NCI-H2227 (cell line): ENCODE data around the gene CAMK4.

Experiments used
- DNase-seq: peaks from one replicate; lab custom pipeline; 2025; ENCODE audit not compliant: unreplicated experiment; lab: John Stamatoyannopoulos, UW

CAMK4 gene

DNA sequence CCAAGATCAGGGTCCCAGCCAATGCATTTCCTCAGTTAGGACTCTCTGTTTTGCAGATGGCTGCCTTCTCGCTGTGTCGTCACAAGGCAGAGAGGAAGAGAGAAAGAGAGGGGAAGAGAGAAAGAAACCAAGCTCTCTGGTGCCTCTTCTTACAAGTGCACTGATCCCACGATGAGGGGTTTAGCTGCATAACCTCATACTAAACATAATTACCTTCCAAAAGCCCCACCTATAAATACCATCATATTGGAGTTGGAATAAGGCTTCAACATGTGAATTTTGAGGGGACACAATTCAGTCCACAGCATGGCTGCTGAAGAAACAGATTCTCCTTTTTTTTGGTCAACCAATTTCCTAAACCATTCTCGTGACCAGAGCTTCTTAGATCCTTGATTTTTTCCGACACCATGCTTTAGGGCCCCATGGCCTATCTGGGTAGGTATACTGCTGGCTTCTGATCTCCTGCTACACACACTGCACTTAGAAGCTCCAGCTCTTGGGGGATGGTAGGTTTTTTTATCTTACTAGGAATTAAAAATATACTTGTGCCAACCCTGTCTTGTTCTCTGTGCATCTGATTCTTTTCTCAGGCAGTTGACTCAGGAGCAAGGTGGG, 5.1 kb downstream of the CAMK4 start:
- no peak for DNase-seq

DNA sequence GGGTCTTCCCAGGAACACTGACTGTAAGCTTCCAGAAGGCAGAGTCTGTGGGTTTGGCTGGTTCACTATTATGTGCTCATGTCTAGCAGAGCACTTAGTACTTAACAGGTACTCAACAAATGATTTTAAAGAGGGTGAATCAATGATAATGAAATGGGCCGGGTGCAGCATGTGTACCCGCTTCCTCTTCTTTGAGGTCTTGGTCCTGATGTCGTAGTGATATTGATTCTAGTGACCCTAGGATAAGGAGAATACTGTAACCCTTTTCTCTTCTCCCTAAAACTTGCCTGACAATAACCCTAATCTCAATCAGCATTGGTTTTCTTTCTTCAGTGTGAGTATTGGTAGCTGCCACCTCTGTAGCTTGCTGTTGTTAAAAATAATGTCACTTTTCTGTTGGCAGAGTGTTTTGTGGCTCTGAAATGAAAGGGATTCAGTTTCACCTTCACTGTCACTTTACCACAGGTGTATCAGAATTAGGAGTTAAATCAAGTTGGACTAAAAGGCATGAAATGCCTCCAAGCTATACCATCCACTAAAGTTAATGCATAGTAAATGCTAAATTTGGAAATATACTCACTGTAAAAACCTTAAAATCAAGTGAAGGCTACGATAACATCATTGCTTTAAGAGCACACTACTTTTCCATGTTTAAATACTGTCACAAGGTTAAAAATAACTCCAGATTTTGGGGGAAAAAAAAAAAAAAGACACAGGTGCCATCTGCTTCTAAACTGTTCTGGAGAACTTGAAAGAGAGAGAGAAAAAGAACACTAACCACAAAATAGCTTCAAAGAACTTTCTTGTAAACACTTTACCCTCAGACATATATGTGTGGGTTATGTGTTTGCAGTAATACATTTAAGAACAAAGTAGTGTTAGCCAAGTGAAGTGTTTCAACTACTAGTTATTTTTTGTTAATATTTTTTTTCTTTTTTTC, 6.0 kb downstream of the CAMK4 start:
- DNase-seq = no peak

DNA sequence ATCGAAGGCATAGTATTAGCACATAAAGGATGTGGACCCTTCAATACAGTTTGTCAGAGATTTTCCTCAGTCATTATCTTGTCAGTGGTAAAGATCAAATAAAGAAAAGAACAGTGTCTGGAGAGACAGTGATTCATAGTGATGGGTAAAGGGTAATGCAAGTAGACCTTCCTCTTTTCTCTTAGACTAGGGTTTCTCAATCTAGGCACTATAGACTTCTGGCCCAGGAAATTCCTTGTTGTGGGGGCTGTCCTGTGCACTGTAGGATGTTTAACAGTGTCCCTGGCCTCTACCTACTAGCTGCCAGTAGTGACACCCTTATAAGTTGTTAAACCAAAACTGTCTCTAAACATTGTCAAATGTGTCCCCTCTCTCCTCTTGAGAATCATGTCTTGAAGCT, 6.9 kb downstream of the CAMK4 start:
- DNase-seq = no peak

DNA sequence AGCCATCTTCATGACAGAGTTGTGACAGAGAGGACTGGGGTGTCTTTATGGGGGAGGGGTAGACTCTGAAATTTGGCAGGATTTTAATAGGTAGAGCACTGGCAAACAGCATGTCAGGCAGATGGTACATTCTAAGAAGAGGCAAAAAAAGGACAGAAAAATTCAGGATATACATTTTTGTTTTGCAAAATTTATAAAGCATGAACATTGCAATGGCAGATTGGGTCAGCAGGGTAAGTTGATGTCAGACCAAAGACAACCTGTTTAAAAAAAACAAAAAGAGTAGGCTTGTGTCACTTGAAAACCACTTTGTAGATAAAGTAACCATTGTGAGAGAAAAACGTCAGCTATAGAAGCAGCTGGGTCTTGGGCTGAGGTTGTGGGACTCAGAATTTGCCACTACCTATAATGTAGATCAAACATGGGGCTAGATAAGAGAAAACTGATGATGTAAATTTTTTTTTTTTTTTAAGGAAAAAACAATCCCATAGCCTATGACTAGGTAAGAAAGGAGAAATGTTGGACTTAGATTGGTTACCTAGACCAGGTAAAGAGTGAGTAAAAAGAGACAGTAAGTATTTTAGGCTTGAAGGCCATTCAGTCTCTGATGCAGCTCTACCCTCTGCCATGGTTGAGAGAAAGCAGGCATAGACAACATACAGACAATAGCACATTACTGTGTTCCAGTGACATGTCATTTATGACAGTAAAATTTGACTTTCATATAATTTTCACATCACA, 8.3 kb downstream of the CAMK4 start:
- no peak for DNase-seq

DNA sequence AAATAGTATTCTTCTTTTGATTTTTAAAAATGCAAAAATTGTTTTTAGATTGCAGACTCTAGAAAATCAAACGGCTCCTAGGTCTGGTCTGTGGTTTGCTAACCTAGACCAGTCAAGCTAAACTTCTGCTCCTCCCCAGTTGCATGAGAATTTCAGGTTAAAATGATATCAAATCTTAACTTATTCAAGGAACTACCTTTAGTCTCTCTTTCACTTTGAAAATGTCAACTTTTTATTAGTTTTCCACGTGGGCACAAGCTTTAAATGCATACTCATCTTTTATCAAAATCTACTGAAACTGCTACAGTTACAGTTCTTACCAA, 8.8 kb downstream of the CAMK4 start:
- DNase-seq = no peak

DNA sequence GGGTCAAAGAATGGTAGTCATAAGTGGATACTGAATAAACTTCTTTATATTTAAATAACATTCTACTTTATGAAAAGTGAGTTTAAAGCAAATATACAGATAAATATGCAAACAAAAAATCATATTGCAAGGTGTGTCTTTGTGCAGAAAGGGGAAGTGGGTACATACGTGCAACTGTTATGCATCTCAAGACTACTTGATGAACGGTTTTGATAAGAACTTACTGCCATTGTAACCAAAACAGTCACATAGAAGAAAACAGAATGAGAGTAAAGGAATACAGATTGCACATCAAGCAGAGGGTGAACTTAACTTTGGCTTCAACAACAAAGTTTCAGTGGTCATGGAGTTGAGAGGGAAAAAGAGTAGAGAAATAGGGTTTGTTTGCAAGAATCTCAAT, 9.9 kb downstream of the CAMK4 start:
- DNase-seq = no peak

DNA sequence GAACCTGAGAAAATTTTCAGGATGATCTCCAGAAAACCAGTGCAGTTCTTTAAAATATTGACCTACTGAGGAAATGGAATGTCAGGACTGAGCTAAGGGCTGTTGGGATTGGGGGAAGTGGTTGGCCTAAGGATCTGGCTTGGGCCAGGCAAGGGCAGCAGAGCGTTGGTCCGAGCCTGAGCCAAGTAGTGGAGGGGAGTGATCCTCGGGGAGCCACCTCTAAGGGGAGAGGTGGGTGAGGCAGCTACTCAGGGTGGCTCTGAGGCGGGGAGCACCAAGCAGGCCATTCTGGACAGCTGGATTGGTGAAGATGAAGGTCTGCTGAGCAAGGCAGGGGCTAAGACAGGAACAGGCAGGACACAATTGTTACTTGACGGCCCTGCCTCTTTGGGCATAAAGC, 11.5 kb downstream of the CAMK4 start:
- DNase-seq = no peak

DNA sequence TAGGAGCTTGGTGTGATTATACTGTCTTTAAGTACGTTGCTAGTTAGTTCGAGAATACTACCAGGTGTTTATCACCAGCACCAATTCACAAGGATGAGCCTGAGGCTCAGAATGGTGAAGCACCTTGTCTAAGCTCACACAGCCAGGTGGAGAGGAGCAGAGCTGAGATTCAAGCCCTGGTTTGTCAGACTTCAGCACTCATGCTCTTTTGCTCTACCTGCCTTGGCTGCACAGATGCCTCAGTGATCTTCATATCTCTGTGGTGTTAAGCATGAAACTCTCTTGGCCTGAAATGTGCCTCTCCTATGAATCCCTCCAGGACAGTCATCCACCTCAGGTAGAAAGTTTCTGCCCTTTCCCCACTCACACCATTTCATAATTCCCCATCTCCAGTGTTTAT, 12.2 kb downstream of the CAMK4 start:
- DNase-seq = no peak

DNA sequence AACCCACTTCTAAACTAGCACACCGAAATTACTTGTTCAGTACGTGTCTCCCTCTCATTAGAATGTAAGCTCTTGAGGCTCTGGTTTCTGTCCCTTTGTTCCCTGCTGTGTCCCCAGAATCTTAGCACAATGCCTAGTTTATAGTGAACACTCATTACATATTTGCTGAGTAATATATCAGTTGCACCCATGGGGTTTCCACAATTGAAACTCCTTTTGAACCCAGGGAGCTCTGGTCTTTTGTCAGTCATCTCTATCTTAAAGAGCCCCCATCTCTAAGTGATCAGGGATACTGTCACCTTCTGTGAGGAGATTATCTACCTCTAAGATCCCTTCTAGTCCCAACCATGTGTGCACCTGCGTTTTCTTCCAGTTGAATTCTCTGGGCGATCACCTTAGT, 12.8 kb downstream of the CAMK4 start:
- DNase-seq = no peak

DNA sequence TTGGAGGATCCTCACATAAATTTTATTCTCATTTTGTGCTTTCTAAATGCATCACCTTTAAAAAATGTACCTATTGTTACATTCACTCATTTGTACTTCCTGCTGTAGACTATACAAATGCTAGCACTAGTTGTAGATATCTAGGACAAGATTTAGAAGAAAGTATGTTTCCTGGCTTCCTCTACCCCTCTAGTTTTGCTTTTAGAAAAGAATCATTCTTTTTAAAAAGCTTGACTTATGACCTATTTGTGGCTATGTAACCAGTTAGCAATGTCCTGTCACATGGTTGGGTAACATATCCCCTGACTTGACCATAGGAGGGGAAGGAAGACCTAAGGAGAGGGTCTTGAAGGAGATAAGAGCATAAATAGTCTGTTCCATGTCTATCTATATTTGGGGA, 13.3 kb downstream of the CAMK4 start:
- no peak for DNase-seq

DNA sequence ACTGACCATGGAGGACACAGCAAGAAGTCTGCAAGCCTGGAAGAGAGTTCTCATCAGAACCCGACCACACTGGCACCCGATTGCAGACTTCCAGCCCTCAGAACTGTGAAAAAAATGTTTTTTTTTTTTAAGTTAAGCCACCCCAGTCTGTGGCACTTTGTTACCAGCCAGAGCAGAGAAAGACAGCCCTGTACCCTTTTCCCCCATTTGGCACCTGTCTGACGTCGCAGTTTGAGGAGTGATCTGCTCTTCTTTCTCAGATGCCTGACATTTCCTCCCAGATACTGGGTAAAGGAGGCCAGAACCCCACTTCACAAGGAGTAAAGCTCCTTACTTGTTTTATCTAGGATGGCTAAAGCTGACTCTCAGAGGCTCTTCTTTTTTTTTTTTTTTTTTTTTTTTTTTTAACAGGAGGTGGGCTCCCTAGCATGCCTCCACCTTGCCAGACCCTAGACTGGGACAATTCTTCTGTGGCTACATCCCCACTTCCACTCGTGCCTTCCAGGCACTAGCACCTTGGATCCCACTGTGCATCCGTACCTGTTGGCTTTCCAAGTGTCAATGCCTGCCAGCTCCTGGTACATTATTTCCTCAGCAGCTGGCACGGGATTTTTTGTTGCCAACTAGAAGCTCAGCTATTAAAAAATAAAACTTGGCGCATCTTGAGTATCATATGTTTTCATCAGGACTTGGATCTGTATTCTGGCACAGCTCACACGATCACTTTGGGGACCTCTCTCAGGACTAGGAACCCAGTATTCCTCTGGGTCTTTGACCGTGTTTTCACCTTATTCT, 14.4 kb downstream of the CAMK4 start:
- DNase-seq = no peak

DNA sequence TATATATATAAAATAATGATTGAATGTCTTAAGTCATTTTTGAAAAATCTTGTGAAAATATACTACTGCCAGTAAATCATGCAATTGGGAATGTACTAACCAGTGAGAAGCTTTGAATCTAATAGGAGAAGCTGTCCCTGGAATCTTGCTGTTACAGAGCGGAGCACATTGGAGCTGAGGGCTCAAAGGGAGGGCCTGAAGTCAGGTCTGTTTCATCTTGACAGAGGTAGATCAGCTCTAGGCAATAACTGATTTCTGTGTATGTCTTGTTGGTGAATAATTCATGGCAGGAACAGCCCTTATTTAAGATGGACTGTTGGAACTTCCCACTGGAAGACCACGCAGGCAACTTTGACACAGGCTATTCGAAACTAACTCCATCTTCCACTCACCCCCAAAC, 17.5 kb downstream of the CAMK4 start:
- DNase-seq = no peak

DNA sequence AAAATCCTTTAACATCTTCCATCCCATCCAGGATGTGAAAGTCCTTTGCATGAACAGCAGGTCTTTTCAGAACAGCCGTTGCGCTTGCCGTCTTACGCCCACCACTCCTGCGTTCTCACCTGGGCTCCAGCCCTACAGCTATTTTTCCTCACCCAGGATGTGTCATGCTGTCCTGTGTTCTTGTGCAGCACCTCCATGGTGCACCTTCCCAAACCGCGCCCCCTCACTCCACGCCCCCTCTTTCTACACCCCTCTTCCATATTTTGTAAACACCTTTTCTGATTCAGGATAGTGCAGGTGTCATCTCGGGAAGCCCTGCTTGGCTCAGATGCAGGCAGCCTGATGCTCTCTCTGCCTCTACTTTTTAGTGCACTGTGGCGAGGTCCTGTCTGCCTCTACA, 18.4 kb downstream of the CAMK4 start:
- no peak for DNase-seq

DNA sequence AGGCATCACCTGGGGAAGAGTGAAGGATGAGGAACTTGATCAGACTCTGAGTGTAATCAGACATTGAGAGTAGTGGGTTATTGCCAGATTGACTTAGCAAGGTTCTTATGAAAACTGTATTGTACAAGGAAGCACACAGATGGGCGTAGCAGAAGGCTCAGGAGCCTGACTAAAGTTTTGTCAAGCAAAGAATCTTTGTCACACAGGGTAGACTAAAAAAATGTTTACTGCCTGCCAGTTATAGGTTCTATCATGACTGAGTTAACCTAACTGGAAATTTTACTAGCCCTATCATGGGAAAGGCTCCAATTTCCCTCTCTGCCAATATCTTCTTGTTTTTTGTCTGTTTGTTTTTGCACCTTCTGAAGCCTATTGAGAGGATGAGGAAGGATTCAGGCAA, 19.1 kb downstream of the CAMK4 start:
- DNase-seq = no peak

DNA sequence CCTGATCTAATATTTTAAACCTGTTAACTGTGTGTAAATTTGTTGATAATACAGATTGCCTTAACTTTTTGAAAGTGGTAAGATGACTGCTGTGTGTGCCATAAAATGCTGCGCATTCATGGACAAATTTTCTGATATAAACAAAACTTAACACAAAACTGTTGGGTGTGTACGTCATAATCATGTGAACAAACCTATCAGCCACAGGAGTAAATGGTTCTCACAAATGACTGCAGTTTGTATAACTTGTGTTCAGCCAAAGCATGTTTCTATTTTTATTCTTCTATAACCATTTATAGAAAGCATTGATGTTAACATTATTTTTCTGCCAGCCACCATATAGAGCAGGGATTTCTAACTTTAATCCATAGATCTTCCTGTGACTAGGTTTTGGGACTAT, 21.5 kb downstream of the CAMK4 start:
- no peak for DNase-seq

DNA sequence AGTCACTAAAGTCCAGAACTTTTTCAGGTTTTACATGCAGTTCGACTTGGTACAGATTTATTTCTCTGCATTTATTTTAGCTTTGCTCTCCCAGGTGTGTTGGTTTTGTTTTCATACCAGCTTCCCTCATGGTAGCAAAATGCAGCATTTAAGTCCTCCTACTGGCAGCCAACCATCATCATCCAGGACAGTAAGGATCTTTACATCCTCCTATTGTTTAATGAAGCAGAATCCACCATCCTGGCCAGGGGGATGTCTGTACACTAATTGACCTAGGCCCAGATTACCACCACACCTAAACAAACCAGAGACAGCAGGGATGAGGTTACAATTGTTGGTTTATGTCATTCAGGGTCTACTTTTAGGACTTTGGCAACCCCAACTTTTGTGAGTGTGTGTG, 22.3 kb downstream of the CAMK4 start:
- no peak for DNase-seq

DNA sequence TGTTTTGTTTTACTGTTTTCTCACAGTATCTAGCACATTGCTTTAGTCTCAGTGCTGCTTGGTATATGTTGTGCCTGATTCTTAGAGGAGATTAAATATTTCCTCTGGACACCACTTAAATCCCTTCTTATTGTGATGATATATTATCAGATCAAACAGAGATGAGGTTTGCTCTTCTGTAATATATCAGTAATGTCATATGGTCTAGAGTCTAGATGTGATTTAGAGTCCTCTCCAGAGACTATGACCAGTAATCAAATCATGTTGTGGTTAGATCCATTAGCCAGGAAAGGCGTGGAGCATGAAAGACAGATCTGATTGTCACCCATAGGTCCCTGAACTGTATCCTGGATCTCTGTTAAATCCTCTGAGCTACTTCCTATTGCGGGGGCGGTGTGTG, 24.4 kb downstream of the CAMK4 start:
- no peak for DNase-seq

DNA sequence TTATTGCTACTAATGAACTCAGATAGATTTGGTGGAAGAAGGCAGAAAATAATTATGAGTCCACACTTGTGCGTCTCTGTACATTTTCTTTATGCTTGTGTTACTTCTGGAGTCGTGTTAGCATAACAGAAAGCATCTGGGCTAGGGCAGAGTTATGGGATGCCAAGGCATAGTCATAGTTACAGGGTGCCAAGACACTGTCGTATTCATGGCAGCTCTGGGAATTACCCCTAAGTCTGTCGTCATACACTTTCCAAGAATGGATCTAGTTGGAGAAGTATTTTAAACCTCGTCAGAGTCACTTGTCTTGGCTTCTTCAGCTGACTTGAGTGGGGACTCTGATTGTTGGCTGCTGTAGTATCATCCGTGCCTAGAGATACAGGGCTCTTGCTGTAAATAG, 27.7 kb downstream of the CAMK4 start:
- no peak for DNase-seq

DNA sequence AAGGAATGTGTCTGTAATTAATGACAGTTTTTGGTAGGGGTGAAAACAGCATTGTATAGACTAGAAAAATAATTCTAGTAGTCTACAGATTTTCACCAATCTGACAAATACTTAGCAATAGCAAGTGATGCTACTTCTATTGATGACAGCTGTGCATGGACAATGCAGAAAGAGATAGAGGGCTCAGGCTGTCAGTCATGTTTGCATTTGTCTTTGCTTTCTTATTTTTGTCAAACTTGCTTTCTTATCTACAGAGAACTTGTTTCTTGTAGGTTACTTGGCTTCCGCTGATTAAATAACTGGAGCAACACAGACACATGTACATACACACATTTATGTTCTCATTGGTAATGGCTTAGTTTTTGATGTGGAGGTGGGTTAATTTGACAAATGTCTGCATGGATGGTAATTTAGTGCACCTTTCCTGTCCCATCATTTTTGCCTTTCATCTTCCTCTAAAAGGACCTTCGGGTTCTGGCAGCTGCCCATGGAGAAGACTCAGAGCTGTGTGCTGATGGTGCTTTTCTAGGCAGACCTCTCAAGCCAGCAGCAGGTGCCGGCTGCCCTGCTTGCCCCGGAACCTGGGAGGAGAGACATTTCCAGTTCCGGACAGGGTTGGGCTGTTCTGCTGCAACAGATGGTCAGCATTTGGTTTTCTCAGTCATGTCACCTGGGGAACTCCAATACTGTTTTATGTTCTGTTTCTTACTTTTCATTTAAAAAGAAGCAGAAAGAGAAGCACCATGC, 28.8 kb downstream of the CAMK4 start:
- no peak for DNase-seq

DNA sequence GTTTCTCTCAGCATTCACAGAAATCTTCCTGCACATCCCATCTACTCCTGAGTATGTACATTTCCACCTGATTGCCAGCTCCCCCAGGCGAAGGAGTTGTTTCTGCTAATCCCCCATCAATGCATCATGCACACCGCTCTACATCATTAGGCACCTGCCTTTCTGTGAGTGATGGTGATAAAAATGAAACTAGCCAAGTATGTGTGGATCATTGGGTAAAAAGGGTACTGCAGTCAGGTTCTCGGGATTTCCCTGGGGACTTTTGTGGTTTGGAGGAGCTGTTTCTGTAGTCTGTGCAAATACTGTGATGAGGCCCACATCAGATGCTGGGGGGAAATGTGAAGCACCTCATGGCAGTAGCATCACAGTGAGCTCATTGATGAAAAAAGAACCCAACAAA, 30.4 kb downstream of the CAMK4 start:
- DNase-seq = no peak

DNA sequence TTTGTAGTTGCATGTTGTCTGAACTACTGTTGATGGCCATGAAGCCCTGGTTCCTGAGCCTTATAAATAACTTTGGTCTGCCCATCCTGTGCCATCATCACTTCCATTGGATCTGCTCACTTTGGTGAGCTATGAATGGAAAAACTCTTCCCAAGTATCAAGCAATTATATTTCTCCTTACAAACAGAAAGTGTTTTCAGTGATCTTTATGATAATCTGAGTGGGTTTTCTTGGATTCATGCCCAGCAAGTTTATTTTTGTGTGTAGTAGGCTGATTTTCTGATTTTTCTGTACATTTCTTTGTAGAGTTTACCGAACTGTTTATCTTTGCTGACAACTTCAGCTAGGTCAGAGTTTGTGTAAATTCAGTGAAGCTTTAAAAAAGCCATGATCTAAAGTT, 31.0 kb downstream of the CAMK4 start:
- no peak for DNase-seq
